H1 (cell line): ENCODE results near the gene PDE4D.

Source experiments
- CEBPB ChIP-seq: IDR thresholded peaks from 2 replicates; pipeline ENCODE4 v1.6.1; 2012; ENCODE audit warnings: low read depth, low read length
- CHD2 ChIP-seq: IDR thresholded peaks from 2 replicates; pipeline ENCODE4 v1.6.1; 2012; ENCODE audit warnings: low read length, improper control_type of control experiment
- CREB1 ChIP-seq: IDR thresholded peaks from 2 replicates; pipeline ENCODE4 v1.6.1; 2012; ENCODE audit warnings: inconsistent platforms
- EP300 ChIP-seq, 2 experiments: IDR thresholded peaks; 1 replicate in 1 of 2; 2 replicates in 1 of 2; pipeline ENCODE4 v1.6.1; 2011 to 2012; ENCODE audit warnings: low read depth in 2 of 2, low read length in 2 of 2, mild to moderate bottlenecking in 2 of 2, borderline replicate concordance in 1 of 2, inconsistent platforms in 1 of 2, moderate library complexity in 1 of 2
- JUN ChIP-seq: IDR thresholded peaks from 2 replicates; pipeline ENCODE4 v1.6.1; 2011; ENCODE audit warnings: low read depth, mild to moderate bottlenecking, improper control_type of control experiment, low read length
- MAFK ChIP-seq: IDR thresholded peaks from 2 replicates; pipeline ENCODE4 v1.6.1; 2012; ENCODE audit warnings: low read depth, mild to moderate bottlenecking, improper control_type of control experiment, low read length
- POLR2A ChIP-seq, 2 experiments: IDR thresholded peaks; 1 replicate in 1 of 2; 2 replicates in 1 of 2; pipeline ENCODE4 v1.6.1; 2011; ENCODE audit warnings: low read depth in 2 of 2, low read length in 2 of 2, mild to moderate bottlenecking in 2 of 2; ENCODE audit errors: control extremely low read depth in 1 of 2
- TF ChIP-seq, protein P1 (sequence below), 3 experiments: IDR thresholded peaks; 1 replicate in 2 of 3; 2 replicates in 1 of 3; pipeline versions ENCODE4 v1.5.1 to v1.6.1; 2011; ENCODE audit warnings: low read length in 3 of 3, mild to moderate bottlenecking in 3 of 3, inconsistent platforms in 2 of 3, low read depth in 1 of 3, moderate library complexity in 1 of 3; ENCODE audit not compliant: insufficient read depth in 1 of 3; ENCODE audit errors: control extremely low read depth in 1 of 3
- TF ChIP-seq, protein P2 (sequence below): IDR thresholded peaks from 2 replicates; pipeline ENCODE4 v1.6.1; 2011; ENCODE audit warnings: low read depth, mild to moderate bottlenecking, low read length; ENCODE audit not compliant: insufficient read depth

DNA sequence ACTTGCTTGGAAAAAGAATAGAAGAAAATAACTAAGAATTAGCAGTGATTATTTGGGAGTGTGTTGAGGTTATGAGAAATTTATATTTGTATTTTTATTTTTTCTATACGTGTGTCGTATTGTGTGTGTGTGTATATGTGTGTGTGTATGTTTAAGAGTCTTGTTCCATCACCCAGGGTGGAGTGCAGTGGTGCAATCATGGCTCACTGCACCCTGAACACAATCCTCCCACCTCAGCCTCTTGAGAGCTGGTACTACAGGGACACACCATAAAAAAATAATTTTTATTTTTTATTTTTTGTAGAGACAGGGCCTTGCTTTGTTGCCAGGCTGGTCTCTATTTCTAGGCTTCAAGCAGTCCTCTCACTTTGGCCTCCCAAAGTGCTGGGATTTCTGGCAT is 643.8 kb downstream of the PDE4D start:
- TF ChIP-seq EP300 (IDR thresholded peaks at IDR 0.05; ENCODE audit: borderline replicate concordance in 1 of 2, low read depth in 2 of 2, low read length in 2 of 2) (no peak), JUN (no peak), CEBPB (no peak), CHD2 (no peak), MAFK (no peak), CREB1 (no peak), POLR2A (IDR thresholded peaks at IDR 0.05; ENCODE audit: control extremely low read depth in 1 of 2, low read depth in 2 of 2, low read length in 2 of 2) (no peak)
- TF ChIP-seq, protein P1, sequence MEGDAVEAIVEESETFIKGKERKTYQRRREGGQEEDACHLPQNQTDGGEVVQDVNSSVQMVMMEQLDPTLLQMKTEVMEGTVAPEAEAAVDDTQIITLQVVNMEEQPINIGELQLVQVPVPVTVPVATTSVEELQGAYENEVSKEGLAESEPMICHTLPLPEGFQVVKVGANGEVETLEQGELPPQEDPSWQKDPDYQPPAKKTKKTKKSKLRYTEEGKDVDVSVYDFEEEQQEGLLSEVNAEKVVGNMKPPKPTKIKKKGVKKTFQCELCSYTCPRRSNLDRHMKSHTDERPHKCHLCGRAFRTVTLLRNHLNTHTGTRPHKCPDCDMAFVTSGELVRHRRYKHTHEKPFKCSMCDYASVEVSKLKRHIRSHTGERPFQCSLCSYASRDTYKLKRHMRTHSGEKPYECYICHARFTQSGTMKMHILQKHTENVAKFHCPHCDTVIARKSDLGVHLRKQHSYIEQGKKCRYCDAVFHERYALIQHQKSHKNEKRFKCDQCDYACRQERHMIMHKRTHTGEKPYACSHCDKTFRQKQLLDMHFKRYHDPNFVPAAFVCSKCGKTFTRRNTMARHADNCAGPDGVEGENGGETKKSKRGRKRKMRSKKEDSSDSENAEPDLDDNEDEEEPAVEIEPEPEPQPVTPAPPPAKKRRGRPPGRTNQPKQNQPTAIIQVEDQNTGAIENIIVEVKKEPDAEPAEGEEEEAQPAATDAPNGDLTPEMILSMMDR (IDR thresholded peaks at IDR 0.05; ENCODE audit: control extremely low read depth in 1 of 3, insufficient read depth in 1 of 3, low read depth in 1 of 3, low read length in 3 of 3): no peak
- TF ChIP-seq, protein P2, sequence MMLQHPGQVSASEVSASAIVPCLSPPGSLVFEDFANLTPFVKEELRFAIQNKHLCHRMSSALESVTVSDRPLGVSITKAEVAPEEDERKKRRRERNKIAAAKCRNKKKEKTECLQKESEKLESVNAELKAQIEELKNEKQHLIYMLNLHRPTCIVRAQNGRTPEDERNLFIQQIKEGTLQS: no peak
